NCI-H748 (cell line): ENCODE data around the gene DAB2.
"Not testable (repeated sequence)": the region's sequence is repeated elsewhere in the genome, so short reads cannot be mapped to it uniquely, and the experiment has no call there.

Experiments
- DNase-seq: peaks from one replicate; lab custom pipeline; 2025; ENCODE audit not compliant: unreplicated experiment; lab: John Stamatoyannopoulos, UW

Gene DAB2

DNA sequence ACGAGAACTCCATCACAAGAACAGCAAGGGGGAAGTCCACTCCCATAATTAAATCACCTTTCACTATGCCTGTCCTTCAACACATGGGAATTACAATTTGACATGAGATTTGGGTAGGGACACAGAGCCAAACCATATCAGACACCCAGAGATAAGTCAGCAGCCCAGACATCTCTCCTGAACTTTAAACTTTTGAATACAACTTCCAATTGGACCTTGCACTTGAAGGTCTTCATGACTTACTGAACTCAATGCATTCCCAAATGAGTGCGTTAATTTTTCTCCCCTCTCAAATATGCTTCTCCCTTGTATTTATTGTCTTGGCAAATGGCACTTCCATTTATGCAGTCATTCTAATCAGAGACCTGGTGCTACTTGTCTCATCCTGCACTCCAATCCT is 72.6 kb downstream of the DAB2 start:
- no peak for DNase-seq

DNA sequence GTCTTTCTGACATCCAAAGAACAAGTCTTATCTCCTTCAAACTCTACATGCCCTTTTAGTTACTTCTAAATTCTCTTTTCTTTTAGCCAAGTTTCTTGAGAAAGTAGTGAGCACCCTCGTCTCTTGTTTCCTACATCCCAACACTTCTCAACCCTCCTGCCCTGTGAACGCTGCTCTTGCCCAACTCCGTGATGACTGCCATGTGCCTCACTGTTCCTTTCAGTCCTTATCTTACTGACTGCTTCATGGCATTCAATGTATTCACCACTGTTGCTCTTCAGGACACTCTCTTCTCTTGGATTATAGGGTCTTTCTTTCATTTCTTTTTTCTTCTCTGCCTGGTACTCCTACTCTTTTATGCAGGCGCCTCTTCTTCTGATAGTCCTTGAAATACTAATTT is 75.3 kb downstream of the DAB2 start:
- no peak for DNase-seq

DNA sequence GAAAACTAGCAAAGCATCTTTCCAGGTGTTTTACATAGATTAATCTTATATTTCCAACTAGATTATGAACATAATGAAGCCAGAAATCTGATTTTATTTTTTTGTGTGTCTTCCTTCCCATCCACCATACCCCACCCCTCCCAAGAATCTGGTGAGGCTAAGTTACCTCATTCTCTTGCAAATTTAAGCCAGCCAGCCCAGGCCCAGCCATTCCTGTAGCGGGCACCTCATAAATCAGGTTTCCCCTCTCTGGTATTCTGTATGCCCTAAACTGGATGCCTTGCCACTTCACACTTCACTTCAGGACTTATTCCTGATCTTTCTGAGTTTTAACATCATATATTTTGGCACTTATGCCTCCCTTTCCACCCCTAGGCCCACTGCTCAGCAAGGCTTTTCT is 82.3 kb downstream of the DAB2 start:
- DNase-seq: no peak

DNA sequence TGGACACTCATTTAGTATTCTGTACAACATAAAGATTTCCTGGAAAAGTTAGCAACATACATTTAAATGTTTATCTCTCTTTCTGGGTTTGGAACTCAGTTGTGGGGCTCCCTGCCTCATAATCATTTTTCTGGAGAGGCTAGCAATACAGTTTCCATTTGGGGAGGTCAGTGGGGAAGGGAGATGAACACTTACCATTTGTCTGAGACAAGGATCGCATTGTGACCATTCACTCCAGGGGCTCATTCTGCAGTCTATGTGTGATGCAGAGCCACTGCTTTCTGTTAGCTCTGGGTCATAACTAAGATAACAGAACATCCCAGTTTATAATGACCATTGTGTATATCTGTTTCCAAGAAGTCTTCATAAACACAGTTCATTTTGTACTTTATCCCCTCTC is 82.9 kb downstream of the DAB2 start:
- no peak for DNase-seq

DNA sequence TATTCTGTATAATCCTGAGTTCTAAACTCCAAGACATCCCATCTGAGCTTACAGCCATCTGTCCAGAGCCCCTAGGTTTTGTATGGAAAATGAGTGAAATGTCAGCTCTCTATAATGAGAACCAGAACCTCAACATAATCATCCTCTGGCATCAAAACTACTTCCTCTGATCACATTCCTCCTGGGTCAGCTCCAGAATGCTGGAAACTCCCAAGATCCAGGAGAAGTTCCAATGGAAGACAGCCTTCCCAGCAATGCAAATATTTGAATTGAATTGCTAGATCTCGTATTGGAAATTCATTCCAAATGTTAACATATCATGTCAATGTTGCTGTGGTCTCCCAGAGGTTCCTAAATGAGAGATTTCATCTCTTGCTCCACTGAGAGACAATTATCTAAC is 84.3 kb downstream of the DAB2 start:
- DNase-seq: no peak

DNA sequence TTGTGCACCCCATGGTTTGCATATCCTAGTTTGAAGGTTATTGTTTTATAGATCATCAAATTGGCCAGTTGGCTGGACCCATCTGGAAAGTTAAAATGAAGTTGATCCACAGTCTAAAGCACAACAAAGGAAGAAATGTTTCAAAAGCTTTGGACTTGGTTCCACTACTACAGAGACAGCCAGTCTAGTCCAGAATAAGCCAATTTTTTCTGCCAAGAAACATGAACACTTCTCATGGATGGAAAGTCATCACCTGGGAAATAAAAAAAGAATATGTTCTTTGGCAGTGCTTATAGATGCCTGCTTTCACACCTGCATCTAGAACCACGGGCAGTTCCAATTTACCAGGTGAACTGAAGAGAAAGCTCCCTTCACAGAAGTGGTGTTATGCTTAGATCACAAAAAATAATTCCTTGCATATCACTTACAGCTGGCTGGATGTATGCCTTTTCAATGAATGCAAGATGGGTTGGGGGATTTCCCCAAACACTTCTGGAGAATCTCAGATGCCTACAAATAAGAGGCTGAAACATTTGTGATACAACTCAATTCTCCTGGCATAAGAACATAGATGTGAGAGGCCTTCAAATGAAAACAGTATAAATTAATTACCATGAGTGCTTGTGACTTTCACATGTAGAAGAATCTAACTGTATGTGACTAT is 87.4 kb downstream of the DAB2 start:
- no peak for DNase-seq

DNA sequence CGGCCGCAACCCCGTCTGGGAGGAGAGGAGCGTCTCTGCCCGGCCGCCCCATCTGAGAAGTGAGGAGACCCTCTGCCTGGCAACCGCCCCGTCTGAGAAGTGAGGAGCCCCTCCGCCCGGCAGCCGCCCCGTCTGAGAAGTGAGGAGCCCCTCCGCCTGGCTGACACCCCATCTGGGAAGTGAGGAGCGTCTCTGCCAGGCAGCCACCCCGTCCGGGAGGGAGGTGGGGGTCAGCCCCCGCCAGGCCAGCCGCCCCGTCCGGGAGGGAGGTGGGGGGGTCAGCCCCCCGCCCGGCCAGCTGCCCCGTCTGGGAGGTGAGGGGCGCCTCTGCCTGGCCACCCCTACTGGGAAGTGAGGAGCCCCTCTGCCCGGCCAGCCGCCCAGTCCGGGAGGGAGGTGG is 90.5 kb downstream of the DAB2 start:
- DNase-seq: not testable (repeated sequence)

DNA sequence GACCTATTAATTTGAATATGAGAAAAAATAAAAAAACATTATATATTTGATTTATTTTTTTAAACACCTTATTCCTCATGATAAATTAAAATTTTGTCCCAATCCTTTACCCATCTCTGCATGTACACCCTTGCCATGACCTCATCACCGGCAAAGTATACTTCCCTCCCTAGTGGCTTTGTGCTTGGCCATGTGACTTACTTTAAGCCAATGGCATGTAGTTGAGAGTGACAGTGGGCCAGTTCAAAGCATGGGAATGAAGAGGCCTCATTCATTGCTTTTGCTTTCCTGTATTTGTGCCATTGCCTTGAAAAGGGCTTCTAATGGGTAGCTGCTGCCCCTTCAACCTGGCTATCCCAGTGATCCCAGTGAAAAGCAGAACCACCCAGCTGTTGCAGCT is 91.7 kb downstream of the DAB2 start:
- DNase-seq: no peak

DNA sequence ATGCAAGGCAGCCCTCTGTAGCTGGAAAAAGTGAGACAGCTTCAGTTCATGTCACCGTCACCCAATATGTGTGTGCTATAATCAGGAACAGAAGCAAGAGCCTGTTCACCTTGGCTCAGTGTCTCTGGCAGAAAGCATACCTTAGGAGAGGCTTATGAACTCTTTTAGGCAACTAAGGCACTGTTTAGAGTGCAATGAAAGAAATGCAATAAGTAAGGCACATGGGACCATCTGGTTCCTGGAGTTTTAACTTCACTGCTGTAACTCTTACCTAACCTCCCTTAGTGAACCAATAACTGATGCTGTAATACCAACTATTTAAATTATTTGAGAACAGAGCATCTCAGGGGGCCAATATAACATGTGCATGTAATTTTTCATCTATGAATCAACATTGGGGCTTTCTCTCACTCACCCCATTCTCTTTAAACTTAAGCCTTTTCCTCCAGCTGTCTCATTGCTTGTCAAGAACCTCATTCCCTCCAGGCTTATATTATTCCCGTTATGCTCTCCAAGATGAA is 92.9 kb downstream of the DAB2 start:
- DNase-seq: no peak

DNA sequence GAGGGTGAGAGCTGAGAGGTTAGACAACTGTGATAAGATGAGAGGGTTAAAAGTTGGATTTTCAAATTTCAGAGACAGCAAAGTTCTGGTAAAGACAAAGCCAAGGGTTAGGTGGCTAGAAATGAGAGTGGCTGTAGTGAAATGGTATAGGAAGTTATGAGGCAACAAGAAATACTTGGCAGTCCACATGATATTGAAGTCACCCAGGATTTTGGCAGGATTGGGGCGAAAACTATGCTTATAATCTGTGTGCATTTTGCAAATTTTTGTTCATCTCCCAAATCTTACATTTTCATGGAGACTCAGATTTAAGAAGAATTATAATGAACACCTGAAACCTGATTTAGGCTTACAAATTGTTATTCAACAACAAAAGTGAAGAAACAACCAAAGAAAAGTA is 96.0 kb downstream of the DAB2 start:
- DNase-seq: no peak

DNA sequence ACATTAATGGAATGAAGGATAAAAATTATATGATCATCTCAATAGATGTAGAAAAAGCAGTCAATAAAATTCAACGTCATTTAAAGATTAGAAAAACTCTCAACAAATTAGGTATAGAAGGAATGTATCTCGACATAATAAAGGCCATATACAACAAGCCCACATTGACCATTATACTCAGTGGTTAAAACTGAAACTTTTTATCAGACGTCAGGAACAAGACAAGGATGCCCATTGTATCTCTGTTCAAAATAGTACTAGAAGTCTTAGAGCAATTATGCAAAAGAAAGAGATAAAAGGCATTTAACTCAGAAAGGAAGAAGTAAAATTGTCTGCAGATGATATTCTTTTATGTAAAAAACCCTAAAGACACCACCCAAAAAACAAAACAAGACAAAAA is 101.2 kb downstream of the DAB2 start:
- DNase-seq: no peak
